Thyroid gland (tissue), 4 donors: Measurements from ENCODE around the gene MMP24OS. TPM values are rescaled to one million over a fixed set of nuclear protein-coding genes. Genes with fewer than 3 reads are reported as not detected.

ENCODE experiments used
- DNase-seq, 2 donors: peaks; one replicate each; pipeline ENCODE4 v3.0.0-alpha.2; 2019
- H3K27ac ChIP-seq, 3 donors: fragments of 200-600 bp; sonication (generic); 1 replicate in 2 of 3; 2 replicates in 1 of 3; pipeline ENCODE4 v1.5.1; 2016 to 2019; ENCODE audit warnings: mild to moderate bottlenecking in 1 of 3, moderate library complexity in 1 of 3
- H3K27me3 ChIP-seq: fragments of 200-600 bp; sonication (generic); one replicate; pipeline ENCODE4 v1.5.1; 2019
- H3K36me3 ChIP-seq, 2 donors: fragments of 200-600 bp; sonication (generic); one replicate each; pipeline ENCODE4 v1.5.1; 2016 to 2019
- H3K4me1 ChIP-seq, 2 donors: fragments of 200-600 bp; sonication (generic); one replicate each; pipeline ENCODE4 v1.5.1; 2017 to 2019
- H3K4me3 ChIP-seq, 3 donors: fragments of 200-600 bp; sonication (generic); replicated peaks in 1 of 3; 1 replicate in 2 of 3; 2 replicates in 1 of 3; pipeline ENCODE4 v1.5.1; 2016; ENCODE audit warnings: mild to moderate bottlenecking in 1 of 3
- H3K9me3 ChIP-seq: fragments of 200-600 bp; sonication (generic); one replicate; pipeline ENCODE4 v1.5.1; 2017
- CTCF ChIP-seq, 6 experiments: fragments of 200-600 bp in 3 of 6; fragments of 450-650 bp in 3 of 6; sonication (generic) in 3 of 6; IDR thresholded peaks; one replicate each; pipeline ENCODE4 v1.5.1; 2016 to 2019; ENCODE audit warnings: antibody characterized with exemption in 6 of 6, mild to moderate bottlenecking in 2 of 6, inconsistent platforms in 1 of 6, moderate library complexity in 1 of 6
- POLR2A ChIP-seq, 2 donors: fragments of 450-650 bp; IDR thresholded peaks; one replicate each; pipeline ENCODE4 v1.6.1; 2017; ENCODE audit warnings: antibody characterized with exemption in 2 of 2, mild to moderate bottlenecking in 2 of 2, moderate library complexity in 1 of 2
- WGBS, 2 donors: methylation state at CpG; one replicate each; pipeline ENCODE4 v1.1.5; 2017; 5-methylcytosine and 5-hydroxymethylcytosine counted together
- intact Hi-C: fragments of 100-400 bp; cut with DNase I; formaldehyde crosslinking; loops from one replicate; pipeline ENCODE4 v1.15.1; 2023
- total RNA-seq, 4 donors: library from RNA; depleted of rRNA; stranded (reverse); fragments of >200 nt; gene quantifications; one replicate each; pipeline ENCODE4 v1.2.3, GENCODE V29; 2016

The MMP24OS gene
- total RNA-seq, 4 donors from 2014 or later = 18.3 to 40.3 (median 28.8) TPM

DNA sequence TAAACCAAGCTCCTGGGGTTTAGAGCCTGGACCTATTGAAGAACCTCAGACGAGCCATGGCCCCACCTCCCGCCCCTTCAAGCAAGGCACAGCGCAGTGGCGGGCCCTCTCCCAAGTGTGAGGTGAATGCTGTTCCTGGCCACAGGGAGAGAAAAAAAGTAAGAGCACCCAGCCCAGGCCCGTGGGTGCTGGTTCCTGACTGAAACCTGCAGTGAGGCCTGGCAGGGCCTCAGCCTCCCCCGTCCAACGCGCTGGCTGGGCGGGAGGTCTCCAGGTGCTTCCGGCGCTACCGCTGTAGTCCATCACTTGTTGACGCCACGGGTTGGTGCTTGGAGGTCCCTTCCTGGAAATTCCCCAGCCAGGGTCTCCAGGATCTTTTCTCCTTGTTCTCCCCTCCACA is 19.8 kb upstream of the MMP24OS start:
- no peaks in the 10 kb centered on the region for H3K4me1 ChIP-seq
- TF ChIP-seq POLR2A (IDR thresholded peaks at IDR 0.05) = no peak
- TF ChIP-seq CTCF (IDR thresholded peaks at IDR 0.05) = no peak
- DNase-seq = no peak
- no peak overlapping the region for H3K4me3 ChIP-seq
- H3K9me3 ChIP-seq = no peaks in the 10 kb centered on the region
- H3K27ac ChIP-seq = no peak overlapping the region
- H3K36me3 ChIP-seq = no peaks in the 10 kb centered on the region
- 85 to 87% methylated on average over 10 to 14 of the region's 14 CpGs for WGBS, 2 donors
- intact Hi-C loops = no loop called here
- H3K27me3 ChIP-seq = no peaks in the 10 kb centered on the region

GRCh38 chr20:35297155-35297554 is 19.2 kb upstream of the MMP24OS start:
- no peak for TF ChIP-seq POLR2A (IDR thresholded peaks at IDR 0.05)
- no peak for TF ChIP-seq CTCF (IDR thresholded peaks at IDR 0.05)
- H3K4me3 ChIP-seq = no peak overlapping the region

DNA sequence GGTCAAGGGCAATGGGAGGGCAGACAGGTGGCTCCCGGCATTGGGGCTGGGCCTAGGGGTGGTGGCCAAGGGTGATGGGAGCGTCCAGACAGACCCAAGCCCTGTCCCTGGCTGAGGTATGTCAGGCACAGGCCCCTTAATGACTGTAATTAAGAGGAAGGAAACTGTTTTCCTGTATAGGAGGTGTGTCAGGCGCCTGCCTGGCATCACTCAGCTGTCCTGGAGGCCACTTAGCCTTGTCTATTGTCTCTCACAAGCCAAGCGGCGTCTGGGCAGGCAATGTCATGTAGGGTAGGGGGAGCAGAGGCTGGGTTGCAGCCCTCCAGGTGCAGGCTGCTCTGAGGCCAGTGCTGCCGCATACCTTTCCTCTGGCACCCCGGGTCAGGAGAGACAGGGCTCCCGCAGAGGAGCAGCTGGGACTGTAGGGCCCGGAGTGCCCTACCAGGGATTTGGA is 18.2 kb upstream of the MMP24OS start:
- no peak for TF ChIP-seq POLR2A (IDR thresholded peaks at IDR 0.05)
- TF ChIP-seq CTCF (IDR thresholded peaks at IDR 0.05) = no peak
- no peaks in the 10 kb centered on the region for H3K9me3 ChIP-seq
- H3K36me3 ChIP-seq = no peaks in the 10 kb centered on the region
- 55 to 56% methylated on average over 3 to 9 of the region's 9 CpGs for WGBS, 2 donors
- H3K27me3 ChIP-seq = no peaks in the 10 kb centered on the region
- H3K27ac ChIP-seq = no peak overlapping the region
- DNase-seq = no peak
- no peaks in the 10 kb centered on the region for H3K4me1 ChIP-seq
- no peak overlapping the region for H3K4me3 ChIP-seq
- intact Hi-C loops = no loop called here

More at GRCh38 chr20:35297155-35297554, 19.2 kb upstream of the MMP24OS start:
- Histone ChIP-seq H3K9me3 (no peaks in the 10 kb centered on the region), H3K4me1 (no peaks in the 10 kb centered on the region), H3K27me3 (no peaks in the 10 kb centered on the region), H3K27ac (no peak overlapping the region), H3K36me3 (no peaks in the 10 kb centered on the region)
- 50 to 60% methylated on average over 6 to 7 of the region's 8 CpGs for WGBS, 2 donors
- intact Hi-C loops = no loop called here
- no peak for DNase-seq

GRCh38 chr20:35295674-35296073 is 17.8 kb upstream of the MMP24OS start:
- TF ChIP-seq CTCF (IDR thresholded peaks at IDR 0.05) (no peak), POLR2A (IDR thresholded peaks at IDR 0.05) (no peak)
- Histone ChIP-seq H3K4me1 (no peaks in the 10 kb centered on the region), H3K36me3 (no peaks in the 10 kb centered on the region), H3K4me3 (no peak overlapping the region), H3K27ac (no peak overlapping the region), H3K9me3 (no peaks in the 10 kb centered on the region), H3K27me3 (no peaks in the 10 kb centered on the region)
- intact Hi-C loops = no loop called here
- WGBS, 2 donors = 79 to 82% methylated on average over 8 of the region's 8 CpGs
- no peak for DNase-seq

GRCh38 chr20:35295058-35295457 is 17.1 kb upstream of the MMP24OS start:
- no peak overlapping the region for H3K27ac ChIP-seq
- H3K4me1 ChIP-seq = no peaks in the 10 kb centered on the region
- no peaks in the 10 kb centered on the region for H3K27me3 ChIP-seq
- DNase-seq = no peak
- H3K36me3 ChIP-seq = no peaks in the 10 kb centered on the region
- no peak for TF ChIP-seq POLR2A (IDR thresholded peaks at IDR 0.05)
- TF ChIP-seq CTCF (IDR thresholded peaks at IDR 0.05) = no peak
- H3K9me3 ChIP-seq = no peaks in the 10 kb centered on the region
- no peak overlapping the region for H3K4me3 ChIP-seq
- 74 to 75% methylated on average over 8 of the region's 8 CpGs for WGBS, 2 donors
- intact Hi-C loops = no loop called here
